GM12864 (cell line): ENCODE results near the gene LCN6.

Source experiments
- DNase-seq: peaks from one replicate; pipeline ENCODE4 v3.0.0-alpha.2; 2011; ENCODE audit warnings: low read depth
- H3K4me3 ChIP-seq: 2 replicates; pipeline ENCODE4 v1.5.1; 2011; ENCODE audit warnings: mild to moderate bottlenecking, low read depth, low read length, control low read depth
- TF ChIP-seq, protein P1 (sequence below): IDR thresholded peaks from 2 replicates; pipeline ENCODE4 v1.5.1; 2011; ENCODE audit warnings: low read depth, mild to moderate bottlenecking, moderate library complexity, low read length, control low read depth, inconsistent platforms; ENCODE audit errors: missing control alignments

LCN6 gene

DNA sequence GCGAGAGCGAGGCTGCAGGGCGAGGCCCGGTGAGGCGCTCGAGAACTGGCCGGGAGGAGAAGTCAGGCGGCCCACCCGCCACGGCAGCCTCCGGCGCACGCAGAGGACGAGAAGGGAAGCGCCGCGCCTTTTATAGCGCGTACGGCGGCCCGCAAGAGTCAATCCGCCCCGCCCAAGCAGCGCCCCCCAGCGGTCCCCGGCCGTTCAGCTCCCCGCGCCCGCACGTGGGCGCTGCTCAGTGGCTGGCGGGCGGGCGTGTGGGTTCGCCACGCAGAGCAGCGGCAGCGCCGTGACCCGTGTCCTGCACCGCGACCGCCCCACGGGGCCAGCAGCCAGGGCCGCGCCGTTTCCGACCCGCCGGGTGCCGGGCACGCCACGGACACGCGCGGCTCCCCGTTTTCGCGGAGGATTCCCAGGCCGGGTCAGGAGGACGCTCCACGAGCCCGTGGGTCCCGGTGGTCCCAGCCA, 20.2 kb downstream of the LCN6 start:
- peak; percentile 66 for DNase-seq
- TF ChIP-seq, protein P1, sequence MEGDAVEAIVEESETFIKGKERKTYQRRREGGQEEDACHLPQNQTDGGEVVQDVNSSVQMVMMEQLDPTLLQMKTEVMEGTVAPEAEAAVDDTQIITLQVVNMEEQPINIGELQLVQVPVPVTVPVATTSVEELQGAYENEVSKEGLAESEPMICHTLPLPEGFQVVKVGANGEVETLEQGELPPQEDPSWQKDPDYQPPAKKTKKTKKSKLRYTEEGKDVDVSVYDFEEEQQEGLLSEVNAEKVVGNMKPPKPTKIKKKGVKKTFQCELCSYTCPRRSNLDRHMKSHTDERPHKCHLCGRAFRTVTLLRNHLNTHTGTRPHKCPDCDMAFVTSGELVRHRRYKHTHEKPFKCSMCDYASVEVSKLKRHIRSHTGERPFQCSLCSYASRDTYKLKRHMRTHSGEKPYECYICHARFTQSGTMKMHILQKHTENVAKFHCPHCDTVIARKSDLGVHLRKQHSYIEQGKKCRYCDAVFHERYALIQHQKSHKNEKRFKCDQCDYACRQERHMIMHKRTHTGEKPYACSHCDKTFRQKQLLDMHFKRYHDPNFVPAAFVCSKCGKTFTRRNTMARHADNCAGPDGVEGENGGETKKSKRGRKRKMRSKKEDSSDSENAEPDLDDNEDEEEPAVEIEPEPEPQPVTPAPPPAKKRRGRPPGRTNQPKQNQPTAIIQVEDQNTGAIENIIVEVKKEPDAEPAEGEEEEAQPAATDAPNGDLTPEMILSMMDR, result peak; percentile 85
- peak overlapping the region; percentile 93 for H3K4me3 ChIP-seq

DNA sequence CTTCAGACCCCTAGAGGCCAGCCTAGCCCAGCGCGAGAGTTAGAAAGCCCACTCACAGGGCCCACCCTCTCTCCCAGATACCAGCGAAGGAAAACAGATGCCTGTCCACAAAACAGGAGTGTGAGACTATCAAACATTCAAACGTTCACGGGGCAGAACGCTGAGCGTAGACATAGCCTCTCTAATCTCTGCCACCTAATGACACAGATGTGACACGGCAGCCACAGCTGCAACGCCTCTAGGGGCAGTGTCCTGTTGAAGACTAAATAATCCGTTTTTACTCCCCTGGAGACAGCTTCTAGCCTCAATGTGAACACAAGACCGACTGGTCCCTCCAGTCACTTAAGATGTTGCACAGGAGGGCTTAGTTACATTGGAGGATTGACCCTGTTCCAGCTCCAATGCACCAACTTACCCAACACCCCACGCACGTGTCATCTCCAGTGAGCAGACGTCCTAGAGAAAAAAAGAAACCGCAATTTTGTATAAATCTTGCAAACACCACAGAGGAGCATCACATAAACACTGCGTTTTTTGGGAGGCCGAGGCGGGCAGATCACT, 21.6 kb downstream of the LCN6 start:
- H3K4me3 ChIP-seq, result peak overlapping the region; percentile 93
- peak; percentile 36 for DNase-seq
- TF ChIP-seq, protein P1, result peak; percentile 79

DNA sequence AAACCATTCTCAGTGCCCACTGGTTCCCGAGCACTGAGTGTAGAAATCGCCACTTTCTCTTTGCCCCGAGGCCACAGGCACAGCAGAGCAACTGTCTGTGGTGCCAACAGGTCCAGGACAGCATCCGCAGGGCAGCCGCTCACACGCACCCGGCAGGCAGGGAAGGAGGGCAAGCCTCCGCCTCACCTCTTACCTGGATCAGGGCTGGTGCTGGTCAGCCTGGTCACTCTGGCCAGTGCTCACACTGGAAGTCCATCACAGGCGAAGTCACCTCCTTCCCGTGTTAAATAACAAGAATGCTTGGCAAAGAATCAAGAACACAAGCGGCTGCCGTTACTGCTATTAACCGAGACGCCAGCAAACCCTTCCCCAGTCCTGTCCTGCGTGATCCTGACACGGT, 22.2 kb downstream of the LCN6 start:
- peak overlapping the region; percentile 93 for H3K4me3 ChIP-seq
- no peak for DNase-seq
- TF ChIP-seq, protein P1, result no peak

DNA sequence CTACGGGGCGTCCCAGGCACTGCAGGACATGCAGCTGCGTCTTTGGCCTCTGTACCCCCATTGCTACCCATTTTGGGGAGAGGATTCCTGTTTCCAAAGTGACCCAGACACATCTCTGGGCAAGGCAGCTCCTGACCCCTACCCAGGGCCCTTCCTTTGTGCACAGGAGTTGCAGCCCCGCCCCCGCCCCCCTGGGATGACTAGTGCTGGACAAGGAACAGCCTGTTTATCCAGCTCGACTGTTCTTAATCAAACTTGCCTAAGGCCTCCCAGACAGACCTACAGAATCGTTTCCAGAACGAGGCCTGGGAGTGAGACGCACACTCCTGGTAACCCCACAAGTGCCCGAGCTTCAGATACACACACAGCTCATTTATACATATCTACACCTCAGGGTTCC, 22.7 kb downstream of the LCN6 start:
- DNase-seq, result no peak
- no peak overlapping the region; the same call in 1 of the 2 replicates for H3K4me3 ChIP-seq
- TF ChIP-seq, protein P1, result no peak

DNA sequence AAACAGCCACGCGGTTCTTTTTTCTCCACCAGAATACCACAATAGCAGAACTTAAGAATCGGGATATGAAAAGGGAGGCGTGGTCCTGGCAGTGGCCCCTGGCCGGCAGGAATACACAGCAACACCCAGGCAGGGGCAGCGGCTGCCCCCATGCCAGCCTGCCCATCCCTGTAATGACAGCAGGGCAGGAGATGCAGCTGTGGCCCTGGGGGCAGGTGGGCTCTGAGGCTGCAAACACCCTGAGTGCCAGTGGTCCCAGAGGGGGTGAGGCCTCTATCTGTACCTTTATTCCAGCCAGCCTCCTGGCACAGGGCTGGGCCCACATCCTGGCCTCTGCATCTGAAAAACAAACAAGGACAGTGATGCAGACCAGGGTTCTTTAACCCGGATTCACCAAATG, 23.6 kb downstream of the LCN6 start:
- TF ChIP-seq, protein P1, result no peak
- no peak for DNase-seq
- no peak overlapping the region for H3K4me3 ChIP-seq

DNA sequence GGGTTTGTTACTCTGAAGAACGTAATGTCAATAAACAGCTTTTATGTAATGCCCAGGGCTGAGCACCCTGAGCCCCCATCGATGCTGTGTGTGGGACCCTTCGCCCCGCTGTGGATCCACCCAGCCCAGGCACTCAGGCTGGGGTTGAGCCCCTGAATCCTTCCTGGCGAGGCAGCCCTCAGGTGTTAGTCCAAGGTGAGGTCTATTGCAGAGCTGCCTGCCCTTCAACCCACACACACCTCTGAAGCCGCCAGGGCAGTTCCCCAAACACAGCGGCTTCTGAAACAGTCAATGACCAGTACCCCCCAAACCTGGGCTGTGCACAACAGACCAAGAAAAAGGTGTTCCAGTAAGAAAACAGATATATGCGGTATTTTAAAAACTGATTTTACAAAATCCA, 24.3 kb downstream of the LCN6 start:
- H3K4me3 ChIP-seq, result no peak overlapping the region
- DNase-seq, result no peak
- TF ChIP-seq, protein P1, result no peak

DNA sequence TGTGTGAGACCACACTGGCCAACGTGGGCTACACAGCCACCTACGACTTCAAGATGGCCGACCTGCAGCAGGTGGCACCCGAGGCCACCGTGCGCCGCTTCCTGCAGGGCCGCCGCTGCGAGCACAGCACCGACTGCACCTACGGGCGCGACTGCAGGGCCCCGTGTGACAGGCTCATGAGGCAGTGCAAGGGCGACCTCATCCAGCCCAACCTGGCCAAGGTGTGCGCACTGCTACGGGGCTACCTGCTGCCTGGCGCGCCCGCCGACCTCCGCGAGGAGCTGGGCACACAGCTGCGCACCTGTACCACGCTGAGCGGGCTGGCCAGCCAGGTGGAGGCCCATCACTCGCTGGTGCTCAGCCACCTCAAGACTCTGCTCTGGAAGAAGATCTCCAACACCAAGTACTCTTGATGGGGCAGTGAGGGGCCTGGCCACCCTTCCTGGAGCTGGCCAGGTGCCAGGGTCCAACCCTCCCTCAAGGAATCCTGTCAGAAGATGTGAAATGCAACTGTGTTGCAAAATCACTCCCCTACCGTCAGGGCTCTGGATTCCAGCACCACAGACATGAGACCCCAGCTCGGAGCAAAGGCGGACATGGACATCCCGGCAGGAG, 24.9 kb downstream of the LCN6 start:
- no peak for DNase-seq
- TF ChIP-seq, protein P1, result no peak

More for the DNA sequence above, 24.9 kb downstream of the LCN6 start:
- no peak overlapping the region for H3K4me3 ChIP-seq
